H1 (cell line): ENCODE data around the gene CLINT1. TPM values are rescaled to one million over a fixed set of nuclear protein-coding genes. Genes with fewer than 3 reads are reported as not detected.

Experiments used
- CTCF ChIA-PET: fragments of 300-600 bp; sonication (Branson Sonifier 250); formaldehyde crosslinking; loops from one replicate; lab custom pipeline; 2021; ENCODE audit not compliant: partially characterized antibody; lab: Charles Lee
- POLR2A ChIA-PET: fragments of 300-600 bp; sonication (Branson Sonifier 250); formaldehyde crosslinking; loops from one replicate; lab custom pipeline; 2021; ENCODE audit warnings: inconsistent platforms; ENCODE audit not compliant: partially characterized antibody; lab: Charles Lee
- DNase-seq, 2 experiments: peaks; one replicate each; pipeline versions ENCODE4 v3.0.0 to v3.0.0-alpha.2; 2010 to 2022; ENCODE audit warnings: low spot score in 2 of 2, low read depth in 1 of 2, mixed read lengths in 1 of 2
- FAIRE-seq: peaks from 2 replicates; lab custom pipeline; 2011; peaks lifted over from hg19 to GRCh38; lab: Jason Lieb, UNC
- H2AFZ ChIP-seq: 2 replicates; pipeline ENCODE4 v1.8.1; 2012; ENCODE audit warnings: low read length, inconsistent platforms
- H2AK5ac ChIP-seq: 2 replicates; pipeline ENCODE4 v1.6.1; 2013; ENCODE audit warnings: low read depth, low read length
- H2BK120ac ChIP-seq: replicated peaks from 2 replicates; pipeline ENCODE3; 2013; ENCODE audit warnings: low read depth, low read length, inconsistent platforms
- H2BK12ac ChIP-seq: 2 replicates; pipeline ENCODE4 v1.6.1; 2013; ENCODE audit warnings: low read depth, low read length
- H2BK15ac ChIP-seq: 2 replicates; pipeline ENCODE4 v1.6.1; 2013; ENCODE audit warnings: low read length
- H2BK20ac ChIP-seq: 2 replicates; pipeline ENCODE4 v1.6.1; 2013; ENCODE audit warnings: low read length
- H2BK5ac ChIP-seq: 2 replicates; pipeline ENCODE4 v1.6.1; 2013; ENCODE audit warnings: low read depth, low read length
- H3K14ac ChIP-seq: 2 replicates; pipeline ENCODE4 v1.6.1; 2013; ENCODE audit warnings: inconsistent platforms; ENCODE audit not compliant: insufficient read length
- H3K18ac ChIP-seq: 2 replicates; pipeline ENCODE4 v1.6.1; 2013; ENCODE audit warnings: low read length; ENCODE audit errors: extremely low read depth
- H3K23ac ChIP-seq: 2 replicates; pipeline ENCODE4 v1.6.1; 2013; ENCODE audit warnings: inconsistent platforms; ENCODE audit not compliant: insufficient read length
- H3K23me2 ChIP-seq: 2 replicates; pipeline ENCODE4 v1.6.1; 2013; ENCODE audit warnings: low read depth, low read length
- H3K27ac ChIP-seq: 2 replicates; pipeline ENCODE4 v1.6.1; 2011; ENCODE audit warnings: low read depth, low read length, inconsistent platforms
- H3K27me3 ChIP-seq, 4 experiments: replicated peaks in 1 of 4; 1 replicate in 1 of 4; 2 replicates in 3 of 4; pipeline versions ENCODE4 v1.6.1 to v1.8.1; 2011 to 2013; ENCODE audit warnings: low read length in 3 of 4, mild to moderate bottlenecking in 3 of 4, inconsistent platforms in 2 of 4, mixed read lengths in 2 of 4, moderate library complexity in 1 of 4; ENCODE audit not compliant: control insufficient read depth in 3 of 4, insufficient read depth in 3 of 4; ENCODE audit errors: extremely low read depth in 1 of 4
- H3K36me3 ChIP-seq, 4 experiments: 2 replicates each; pipeline versions ENCODE4 v1.6.1 to v1.8.1; 2011 to 2013; ENCODE audit warnings: mild to moderate bottlenecking in 4 of 4, low read length in 3 of 4, moderate library complexity in 2 of 4, control low read depth in 1 of 4, inconsistent platforms in 1 of 4; ENCODE audit not compliant: insufficient read depth in 4 of 4, control insufficient read depth in 2 of 4
- H3K4ac ChIP-seq: replicated peaks from 2 replicates; pipeline ENCODE3; 2013; ENCODE audit warnings: low read length, low read depth, mixed read lengths, inconsistent platforms; ENCODE audit not compliant: insufficient read length
- H3K4me1 ChIP-seq, 4 experiments: replicated peaks in 1 of 4; 1 replicate in 1 of 4; 2 replicates in 3 of 4; pipeline versions ENCODE4 v1.6.1 to v1.8.1; 2011 to 2013; ENCODE audit warnings: low read length in 3 of 4, inconsistent platforms in 2 of 4, mixed read lengths in 1 of 4; ENCODE audit not compliant: insufficient read depth in 4 of 4, control insufficient read depth in 3 of 4
- H3K4me2 ChIP-seq, 2 experiments: 2 replicates each; pipeline versions ENCODE4 v1.6.1 to v1.8.1; 2011 to 2013; ENCODE audit warnings: low read depth in 2 of 2, low read length in 2 of 2, control low read depth in 1 of 2, inconsistent platforms in 1 of 2, mild to moderate bottlenecking in 1 of 2; ENCODE audit not compliant: insufficient read depth in 1 of 2
- H3K4me3 ChIP-seq, 4 experiments: fragments of 200-600, 300-600 bp in 1 of 4; sonication (generic), shearing (Covaris generic), sonication (Bioruptor Twin) in 1 of 4; 2 replicates each; pipeline versions ENCODE4 v1.5.1 to v1.8.1; 2011 to 2016; ENCODE audit warnings: low read length in 4 of 4, low read depth in 3 of 4, control low read depth in 2 of 4, inconsistent platforms in 2 of 4, mild to moderate bottlenecking in 2 of 4, mixed read lengths in 1 of 4, moderate library complexity in 1 of 4; ENCODE audit not compliant: insufficient read depth in 2 of 4; ENCODE audit errors: extremely low read depth in 1 of 4
- H3K56ac ChIP-seq: replicated peaks from 2 replicates; pipeline ENCODE3; 2013; ENCODE audit warnings: low read depth, mild to moderate bottlenecking, mixed read lengths, low read length, inconsistent platforms; ENCODE audit not compliant: insufficient read length
- H3K79me1 ChIP-seq: 2 replicates; pipeline ENCODE4 v1.6.1; 2013; ENCODE audit warnings: low read depth, low read length, control low read depth
- H3K79me2 ChIP-seq, 2 experiments: 2 replicates each; pipeline versions ENCODE4 v1.6.1 to v1.8.1; 2012 to 2013; ENCODE audit warnings: low read length in 2 of 2, mild to moderate bottlenecking in 2 of 2, inconsistent platforms in 1 of 2; ENCODE audit not compliant: insufficient read depth in 2 of 2, control insufficient read depth in 1 of 2
- H3K9ac ChIP-seq, 4 experiments: replicated peaks in 1 of 4; 1 replicate in 1 of 4; 2 replicates in 3 of 4; pipeline versions ENCODE4 v1.6.1 to v1.8.1; 2011 to 2013; ENCODE audit warnings: low read depth in 3 of 4, low read length in 3 of 4, control low read depth in 2 of 4, mild to moderate bottlenecking in 2 of 4, moderate library complexity in 2 of 4, inconsistent platforms in 1 of 4; ENCODE audit errors: extremely low read depth in 1 of 4
- H3K9me3 ChIP-seq, 2 experiments: 2 replicates each; pipeline versions ENCODE4 v1.6.1 to v1.8.1; 2012 to 2013; ENCODE audit warnings: mild to moderate bottlenecking in 2 of 2, moderate library complexity in 2 of 2, control low read depth in 1 of 2, inconsistent platforms in 1 of 2, low read depth in 1 of 2, low read length in 1 of 2, mixed read lengths in 1 of 2; ENCODE audit not compliant: insufficient read depth in 2 of 2
- H4K20me1 ChIP-seq, 2 experiments: replicated peaks in 1 of 2; 2 replicates each; pipeline versions ENCODE3 to v1.8.1; 2011 to 2013; ENCODE audit warnings: inconsistent platforms in 2 of 2, low read length in 2 of 2, mild to moderate bottlenecking in 1 of 2; ENCODE audit not compliant: insufficient read depth in 2 of 2, control insufficient read depth in 1 of 2
- H4K5ac ChIP-seq: 2 replicates; pipeline ENCODE4 v1.6.1; 2013; ENCODE audit warnings: low read length, low read depth, mixed read lengths, inconsistent platforms; ENCODE audit not compliant: insufficient read length
- H4K8ac ChIP-seq: 2 replicates; pipeline ENCODE4 v1.8.0; 2013; ENCODE audit warnings: mild to moderate bottlenecking, moderate library complexity, low read length, inconsistent platforms; ENCODE audit not compliant: insufficient read depth; ENCODE audit errors: extremely low read depth
- H4K91ac ChIP-seq: replicated peaks from 2 replicates; pipeline ENCODE3; 2013; ENCODE audit warnings: low read length, mixed read lengths, inconsistent platforms; ENCODE audit not compliant: insufficient read length
- BACH1 ChIP-seq: IDR thresholded peaks from 2 replicates; pipeline ENCODE4 v1.6.1; 2012; ENCODE audit warnings: low read length, improper control_type of control experiment
- HDAC6 ChIP-seq: IDR thresholded peaks from one replicate; pipeline ENCODE4 v1.7.1; 2012; ENCODE audit warnings: low read depth, mild to moderate bottlenecking, inconsistent platforms, low read length, moderate library complexity
- KDM5A ChIP-seq: fragments of 200-600 bp; IDR thresholded peaks from 2 replicates; pipeline ENCODE4 v1.7.1; 2012; ENCODE audit warnings: mild to moderate bottlenecking, low read length, inconsistent platforms, mixed read lengths
- PHF8 ChIP-seq: fragments of 200-600 bp; sonication (generic); conservative IDR thresholded peaks from 2 replicates; pipeline ENCODE4 v1.7.1; 2012; ENCODE audit warnings: low read depth, mild to moderate bottlenecking, inconsistent platforms, low read length, moderate library complexity
- POLR2AphosphoS5 ChIP-seq: IDR thresholded peaks from 2 replicates; pipeline ENCODE4 v1.6.1; 2011; ENCODE audit warnings: low read depth, low read length
- SIX5 ChIP-seq: IDR thresholded peaks from 2 replicates; pipeline ENCODE4 v1.6.1; 2011; ENCODE audit warnings: mild to moderate bottlenecking, low read depth, low read length
- SUZ12 ChIP-seq: fragments of 200-600 bp; sonication (generic); IDR thresholded peaks from 2 replicates; pipeline ENCODE4 v1.6.1; 2012; ENCODE audit warnings: mild to moderate bottlenecking, inconsistent platforms, low read length, moderate library complexity, mixed read lengths
- TAF1 ChIP-seq: IDR thresholded peaks from 2 replicates; pipeline ENCODE4 v1.6.1; 2011; ENCODE audit warnings: mild to moderate bottlenecking, low read depth, low read length
- TAF7 ChIP-seq: optimal IDR thresholded peaks from 2 replicates; pipeline ENCODE3; 2011; ENCODE audit warnings: low read depth, mild to moderate bottlenecking, inconsistent platforms, low read length, moderate library complexity, borderline replicate concordance
- TEAD4 ChIP-seq: IDR thresholded peaks from 2 replicates; pipeline ENCODE4 v1.6.1; 2012; ENCODE audit warnings: low read depth, low read length, inconsistent platforms, mixed read lengths
- WGBS, 2 experiments: shearing (Covaris generic) in 1 of 2; methylation state at CpG; one replicate each; pipeline versions ENCODE4 v1.1.6 to v1.1.7; 2013 to 2015; ENCODE audit warnings: low lambda C conversion rate in 2 of 2, mixed read lengths in 2 of 2, inconsistent platforms in 1 of 2, low coverage in 1 of 2, missing lambda C conversion rate in 1 of 2; ENCODE audit not compliant: insufficient replicate concordance in 2 of 2, insufficient coverage in 1 of 2, insufficient read length in 1 of 2; ENCODE audit errors: extremely low coverage in 1 of 2, missing lambda C conversion rate in 1 of 2; 5-methylcytosine and 5-hydroxymethylcytosine counted together
- polyA plus RNA-seq, 7 experiments: library from polyadenylated mRNA; depleted of rRNA in 3 of 7; stranded (reverse) in 5 of 7; unstranded in 2 of 7; fragments of >200 nt in 5 of 7; fragments of 200-250 nt in 2 of 7; gene quantifications; 1 replicate in 5 of 7; 2 replicates in 1 of 7; 4 replicates in 1 of 7; pipeline versions ENCODE4 v1.2.1 to v1.2.3, GENCODE V29; 2011 to 2013; ENCODE audit warnings: missing spikeins in 2 of 7, mixed read lengths in 2 of 7
- total RNA-seq: library from RNA; stranded (reverse); fragmentation: NEBNext Ultra II Directional; extraction: Animal tissue kit (Norgen Biotek cat#: 25700); gene quantifications from 2 replicates; pipeline ENCODE4 v1.2.1, GENCODE V29; 2021
- TF ChIP-seq, protein P1 (sequence below), 3 experiments: IDR thresholded peaks; 1 replicate in 2 of 3; 2 replicates in 1 of 3; pipeline versions ENCODE4 v1.5.1 to v1.6.1; 2011; ENCODE audit warnings: low read length in 3 of 3, mild to moderate bottlenecking in 3 of 3, inconsistent platforms in 2 of 3, low read depth in 1 of 3, moderate library complexity in 1 of 3; ENCODE audit not compliant: insufficient read depth in 1 of 3; ENCODE audit errors: control extremely low read depth in 1 of 3
- TF ChIP-seq, protein P2 (sequence below): IDR thresholded peaks from 2 replicates; pipeline ENCODE4 v1.6.1; 2011; ENCODE audit warnings: low read depth, mild to moderate bottlenecking, low read length; ENCODE audit not compliant: insufficient read depth

CLINT1 gene
- total and polyA plus RNA-seq, 2 of the 8 experiments (the other 6 are each of a cell fraction or from before 2014, with no cell fraction given) = 85.9 to 140 TPM

- H2BK120ac ChIP-seq = no peak overlapping the region
- no peak overlapping the region for H3K4ac ChIP-seq
- no peak overlapping the region for H3K14ac ChIP-seq
- no peak overlapping the region for H3K4me2 ChIP-seq
- H3K23me2 ChIP-seq = no peaks in the 10 kb centered on the region
- H3K9ac ChIP-seq = no peak overlapping the region
- H3K56ac ChIP-seq = no peak overlapping the region
- no peaks in the 10 kb centered on the region for H3K36me3 ChIP-seq
- POLR2A ChIA-PET = no interaction called here
- no peak overlapping the region for H3K18ac ChIP-seq
- no peak overlapping the region for H3K4me3 ChIP-seq
- no peak overlapping the region for H4K8ac ChIP-seq
- H2BK12ac ChIP-seq = no peak overlapping the region
- no peak overlapping the region for H3K27ac ChIP-seq
- H3K23ac ChIP-seq = no peak overlapping the region
- CTCF ChIA-PET = no interaction called here
- 92% methylated on average over 6 of the region's 6 CpGs; no CpG with 5 or more reads in 1 of the 2 experiments for WGBS, 2 experiments
- no peak overlapping the region for H2AK5ac ChIP-seq
- H3K79me2 ChIP-seq = no peaks in the 10 kb centered on the region
- no peaks in the 10 kb centered on the region for H3K4me1 ChIP-seq
- H2AFZ ChIP-seq = no peak overlapping the region
- no peaks in the 10 kb centered on the region for H3K79me1 ChIP-seq
- no peak overlapping the region for H4K5ac ChIP-seq
- H2BK20ac ChIP-seq = no peak overlapping the region
- no peak overlapping the region for H2BK15ac ChIP-seq
- DNase-seq (no peak), FAIRE-seq (no peak)
- no peak overlapping the region for H2BK5ac ChIP-seq
- peaks cover 0 to 1% of the 10 kb centered on the region in 2 experiments for H4K20me1 ChIP-seq
- H4K91ac ChIP-seq = no peak overlapping the region
- no peaks in the 10 kb centered on the region for H3K9me3 ChIP-seq
- no peaks in the 10 kb centered on the region for H3K27me3 ChIP-seq
- TF ChIP-seq BACH1 (no peak), KDM5A (no peak), SIX5 (no peak), POLR2AphosphoS5 (no peak), PHF8 (no peak), TAF1 (no peak), TEAD4 (no peak), HDAC6 (no peak), TAF7 (no peak), SUZ12 (no peak)
- TF ChIP-seq, protein P1, sequence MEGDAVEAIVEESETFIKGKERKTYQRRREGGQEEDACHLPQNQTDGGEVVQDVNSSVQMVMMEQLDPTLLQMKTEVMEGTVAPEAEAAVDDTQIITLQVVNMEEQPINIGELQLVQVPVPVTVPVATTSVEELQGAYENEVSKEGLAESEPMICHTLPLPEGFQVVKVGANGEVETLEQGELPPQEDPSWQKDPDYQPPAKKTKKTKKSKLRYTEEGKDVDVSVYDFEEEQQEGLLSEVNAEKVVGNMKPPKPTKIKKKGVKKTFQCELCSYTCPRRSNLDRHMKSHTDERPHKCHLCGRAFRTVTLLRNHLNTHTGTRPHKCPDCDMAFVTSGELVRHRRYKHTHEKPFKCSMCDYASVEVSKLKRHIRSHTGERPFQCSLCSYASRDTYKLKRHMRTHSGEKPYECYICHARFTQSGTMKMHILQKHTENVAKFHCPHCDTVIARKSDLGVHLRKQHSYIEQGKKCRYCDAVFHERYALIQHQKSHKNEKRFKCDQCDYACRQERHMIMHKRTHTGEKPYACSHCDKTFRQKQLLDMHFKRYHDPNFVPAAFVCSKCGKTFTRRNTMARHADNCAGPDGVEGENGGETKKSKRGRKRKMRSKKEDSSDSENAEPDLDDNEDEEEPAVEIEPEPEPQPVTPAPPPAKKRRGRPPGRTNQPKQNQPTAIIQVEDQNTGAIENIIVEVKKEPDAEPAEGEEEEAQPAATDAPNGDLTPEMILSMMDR (IDR thresholded peaks at IDR 0.05; ENCODE audit: control extremely low read depth in 1 of 3, insufficient read depth in 1 of 3, low read depth in 1 of 3, low read length in 3 of 3) = no peak
- TF ChIP-seq, protein P2, sequence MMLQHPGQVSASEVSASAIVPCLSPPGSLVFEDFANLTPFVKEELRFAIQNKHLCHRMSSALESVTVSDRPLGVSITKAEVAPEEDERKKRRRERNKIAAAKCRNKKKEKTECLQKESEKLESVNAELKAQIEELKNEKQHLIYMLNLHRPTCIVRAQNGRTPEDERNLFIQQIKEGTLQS = no peak
Observed at GRCh38 chr5:157779221-157779620, 79.7 kb downstream of the CLINT1 start.
